B cell (primary cell): Measurements from ENCODE around the gene PDHX.

Source experiments
- CTCF ChIP-seq: fragments of 200-600 bp; IDR thresholded peaks from one replicate; pipeline ENCODE4 v1.8.0; 2022; ENCODE audit warnings: antibody characterized with exemption, mild to moderate bottlenecking
- EZH2 ChIP-seq: IDR thresholded peaks from 2 replicates; pipeline ENCODE4 v1.6.1; 2012; ENCODE audit warnings: borderline replicate concordance, low read depth, mild to moderate bottlenecking, moderate library complexity, low read length; ENCODE audit not compliant: insufficient read depth, poor library complexity, severe bottlenecking

- TF ChIP-seq CTCF (no peak), EZH2 (no peak)
Observed at GRCh38 chr11:34897171-34897870, 19.1 kb upstream of the PDHX start.
